HG03575 (cell line): Measurements from ENCODE around the gene INPP4B.

Source experiments
- ATAC-seq: cut with Tn5 transposase; IDR thresholded peaks from one replicate; pipeline ENCODE4 v1.9.1; 2021; ENCODE audit not compliant: unreplicated experiment, insufficient number of reproducible peaks, low FRiP score; ENCODE audit errors: extremely low read depth

The INPP4B gene

DNA sequence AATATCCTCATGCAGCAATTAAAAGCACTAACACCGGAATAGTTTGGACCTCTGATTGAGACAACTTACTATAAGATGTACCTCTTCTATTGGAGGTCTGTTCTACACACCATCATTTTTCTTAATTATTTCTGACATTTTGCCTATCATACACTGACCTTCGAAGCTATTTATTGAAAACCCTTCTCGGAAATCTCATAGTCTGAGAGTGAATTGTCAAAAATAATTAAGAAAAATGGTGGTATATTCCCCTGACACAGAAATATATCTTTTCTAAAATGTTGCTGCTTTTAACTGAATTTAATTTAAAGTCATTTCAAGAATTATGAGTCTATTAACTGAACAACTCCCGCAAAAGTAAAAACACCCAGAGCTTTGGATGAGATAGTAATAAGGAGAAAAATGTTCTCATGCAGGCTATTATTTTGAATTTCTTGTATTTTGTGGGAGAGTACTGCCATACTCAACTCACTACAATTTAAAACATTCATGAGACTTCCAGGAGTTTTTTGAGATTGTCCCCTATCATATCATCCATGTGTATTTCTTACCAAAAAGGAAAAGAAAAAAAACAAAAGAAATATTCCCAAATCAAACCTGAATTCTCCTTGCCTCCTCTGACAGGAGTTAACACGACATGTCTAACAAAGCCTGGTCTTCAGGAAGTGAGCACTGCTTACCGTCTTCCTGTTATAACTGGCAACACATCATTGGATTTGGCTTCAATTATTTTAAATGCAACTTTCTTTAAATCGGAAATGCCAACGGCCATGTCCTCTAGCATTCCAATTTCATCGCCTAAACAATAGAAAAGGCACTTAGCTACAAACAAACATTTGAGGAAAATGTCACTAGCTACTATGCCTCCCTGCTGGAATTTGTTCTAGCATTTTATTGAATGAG is 724.4 kb downstream of the INPP4B start:
- ATAC-seq: no peak

DNA sequence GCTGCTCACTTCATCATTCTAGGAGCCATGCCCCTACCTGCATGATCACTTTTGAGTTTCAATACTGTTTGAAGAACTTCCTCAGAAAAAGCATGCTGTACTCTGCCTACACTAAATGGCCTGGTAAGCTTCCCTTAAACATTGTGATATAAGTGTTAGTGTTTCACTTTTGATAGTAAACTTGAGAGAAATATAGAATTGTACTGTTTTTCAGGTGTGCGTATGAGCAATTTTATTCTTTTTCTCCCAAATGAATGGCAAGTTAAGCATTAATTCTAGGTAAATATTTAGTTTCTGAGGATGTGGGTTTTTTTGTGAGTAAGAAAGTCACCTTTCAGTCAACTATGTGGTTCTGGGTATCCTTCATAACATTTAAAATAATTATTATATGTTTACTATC is 725.2 kb downstream of the INPP4B start:
- no peak for ATAC-seq

DNA sequence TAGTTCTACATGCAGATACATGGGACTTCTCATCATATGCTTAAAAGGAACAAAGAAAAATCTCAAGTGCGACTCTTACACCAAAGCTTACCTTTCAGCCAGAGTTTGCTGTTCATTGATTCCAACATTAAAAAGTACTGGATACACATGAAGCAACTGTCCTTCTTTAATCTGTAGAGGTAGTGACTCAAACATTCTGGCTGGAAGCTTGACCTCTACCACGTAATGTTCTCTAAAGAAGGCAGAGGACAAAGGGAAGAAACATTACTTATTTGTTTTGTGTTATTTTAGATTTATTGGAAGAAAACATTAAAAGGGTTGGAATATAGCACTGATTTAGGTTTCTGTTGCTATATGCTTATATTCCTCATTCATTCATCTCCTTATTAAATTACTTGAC is 733.6 kb downstream of the INPP4B start:
- no peak for ATAC-seq

DNA sequence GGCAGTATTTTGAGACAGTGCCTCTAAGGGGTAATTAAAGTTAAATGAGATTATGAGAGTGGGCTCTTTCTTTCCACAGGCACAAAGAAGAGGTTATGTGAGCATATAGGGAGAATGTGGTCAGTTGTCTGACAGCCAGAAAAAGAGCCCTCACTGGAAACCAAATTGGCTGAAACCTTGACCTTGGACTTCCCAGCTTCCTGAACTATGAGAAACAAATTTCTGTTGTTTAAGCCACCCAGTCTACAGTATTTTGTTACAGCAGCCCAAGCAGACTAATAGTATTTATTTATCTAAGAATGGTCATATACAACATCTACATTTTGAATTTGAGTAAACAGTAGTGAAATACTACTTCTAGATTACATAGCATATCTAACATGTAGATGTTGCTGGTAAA is 736.0 kb downstream of the INPP4B start:
- ATAC-seq: no peak

DNA sequence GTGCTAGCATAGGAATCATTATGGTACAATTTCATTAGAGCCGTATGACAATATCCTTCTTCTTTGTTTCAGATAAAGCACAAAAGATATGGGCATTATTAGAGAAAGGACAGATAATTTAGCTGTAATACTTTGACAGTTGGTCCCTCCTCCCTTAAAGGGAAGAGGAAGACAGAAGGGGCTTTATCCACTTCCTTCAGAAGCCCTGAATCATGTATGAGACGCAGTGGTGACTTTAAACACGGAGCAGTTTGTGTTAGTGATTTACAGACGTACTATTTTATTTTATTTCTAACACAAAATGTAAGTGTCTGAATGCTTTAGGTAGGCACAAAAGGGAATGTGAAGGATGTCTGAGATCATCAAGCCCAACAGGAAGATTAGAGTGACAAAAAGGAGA is 742.1 kb downstream of the INPP4B start:
- ATAC-seq: no peak

DNA sequence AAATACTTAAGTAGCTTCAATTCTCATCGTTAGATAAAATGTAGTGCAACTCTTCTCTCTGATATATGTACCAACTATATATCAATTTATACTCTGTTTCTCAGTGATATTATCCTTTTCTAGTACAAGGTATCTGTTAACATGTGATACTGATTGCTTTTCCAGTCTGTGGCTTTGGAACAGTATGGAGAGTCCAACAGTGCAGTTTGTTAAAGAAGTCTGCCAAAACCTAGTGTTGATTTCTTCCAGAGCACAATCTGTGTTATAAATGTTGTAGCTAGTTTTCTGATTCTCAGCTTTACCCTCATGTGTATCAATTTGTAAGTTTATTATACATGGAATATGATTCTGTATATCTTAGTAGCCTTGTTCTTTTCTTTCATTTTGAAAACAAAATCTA is 744.7 kb downstream of the INPP4B start:
- no peak for ATAC-seq

DNA sequence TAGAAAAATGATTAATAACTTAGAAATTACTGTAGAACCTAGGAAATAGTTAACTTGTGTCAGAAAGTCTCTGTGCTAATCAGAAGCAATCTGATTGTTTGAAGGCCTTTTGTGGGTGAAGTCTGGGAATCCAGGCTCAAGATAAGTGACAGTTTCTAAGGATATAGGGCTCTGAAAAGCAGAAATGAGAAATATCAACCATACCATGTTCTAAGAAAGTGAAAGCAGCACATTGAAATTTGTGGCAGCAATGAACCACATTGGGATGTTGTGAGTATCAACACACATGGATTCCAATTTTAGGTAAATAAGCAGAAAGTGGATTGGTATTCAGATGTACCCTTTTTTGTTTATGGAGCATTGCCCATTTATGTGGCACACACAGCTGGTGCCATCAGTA is 745.2 kb downstream of the INPP4B start:
- no peak for ATAC-seq

DNA sequence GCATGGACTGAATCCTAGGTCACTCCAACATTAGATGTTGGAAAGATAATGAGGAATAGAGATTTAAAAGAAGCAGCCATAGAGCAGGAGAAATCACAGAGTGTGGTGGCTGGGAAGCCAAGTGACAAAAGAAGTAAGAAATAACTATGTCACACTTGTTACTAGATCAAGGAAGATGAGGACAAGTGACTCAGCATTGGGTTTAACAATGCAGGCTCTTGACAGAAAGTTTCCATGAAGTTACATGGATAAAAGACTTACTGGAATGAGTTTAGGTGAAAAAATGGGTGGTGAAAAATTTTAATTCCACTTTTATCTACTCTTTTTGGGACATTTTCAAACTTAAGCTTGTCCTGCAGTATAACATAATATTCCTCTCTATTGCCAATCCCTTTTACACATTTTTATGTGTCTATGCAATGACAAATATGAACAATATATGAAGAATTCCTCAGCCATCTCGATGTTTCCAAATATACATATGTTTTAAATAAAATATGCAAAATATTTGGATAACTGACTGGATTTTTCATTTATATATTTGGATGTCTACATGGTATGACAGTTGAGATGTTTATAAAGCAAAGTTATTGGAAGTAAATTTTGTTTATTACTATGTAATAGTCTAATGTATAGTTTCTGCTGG is 747.1 kb downstream of the INPP4B start:
- ATAC-seq: no peak

DNA sequence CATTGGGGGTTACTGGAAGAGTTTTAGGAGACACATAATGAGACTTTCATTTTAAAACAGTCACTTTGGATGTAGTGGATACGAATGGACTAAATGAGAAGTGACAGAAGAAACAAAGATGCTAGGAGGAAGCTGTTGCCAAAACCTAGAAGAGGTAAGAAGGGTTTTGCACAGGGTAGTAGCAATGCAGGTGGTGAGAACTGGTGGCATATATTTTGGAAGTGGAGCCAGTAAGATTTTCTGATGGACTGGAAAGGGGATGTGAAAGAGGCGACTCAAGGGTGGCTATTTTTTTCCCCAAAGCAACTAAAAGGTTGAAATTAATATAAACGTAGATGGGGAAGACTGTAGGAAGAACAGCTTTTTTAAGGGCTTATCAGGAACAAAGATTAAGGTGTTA is 747.7 kb downstream of the INPP4B start:
- no peak for ATAC-seq

DNA sequence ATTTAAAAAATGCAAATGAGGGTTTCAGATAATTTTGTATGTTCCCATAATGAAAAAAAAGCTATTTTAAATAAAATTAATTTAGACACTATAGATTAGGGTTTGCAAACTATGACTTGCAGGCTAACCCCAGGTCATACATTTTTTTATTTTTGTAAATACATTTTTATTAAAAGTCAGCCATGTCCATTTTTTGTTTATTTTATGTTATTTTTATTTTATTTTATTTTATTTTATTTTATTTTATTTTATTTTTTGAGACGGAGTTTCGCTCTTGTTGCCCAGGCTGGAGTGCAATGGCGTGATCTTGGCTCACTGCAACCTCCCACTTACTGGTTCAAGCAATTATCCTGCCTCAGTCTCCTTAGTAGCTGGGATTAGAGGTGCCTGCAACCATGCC is 749.1 kb downstream of the INPP4B start:
- no peak for ATAC-seq

DNA sequence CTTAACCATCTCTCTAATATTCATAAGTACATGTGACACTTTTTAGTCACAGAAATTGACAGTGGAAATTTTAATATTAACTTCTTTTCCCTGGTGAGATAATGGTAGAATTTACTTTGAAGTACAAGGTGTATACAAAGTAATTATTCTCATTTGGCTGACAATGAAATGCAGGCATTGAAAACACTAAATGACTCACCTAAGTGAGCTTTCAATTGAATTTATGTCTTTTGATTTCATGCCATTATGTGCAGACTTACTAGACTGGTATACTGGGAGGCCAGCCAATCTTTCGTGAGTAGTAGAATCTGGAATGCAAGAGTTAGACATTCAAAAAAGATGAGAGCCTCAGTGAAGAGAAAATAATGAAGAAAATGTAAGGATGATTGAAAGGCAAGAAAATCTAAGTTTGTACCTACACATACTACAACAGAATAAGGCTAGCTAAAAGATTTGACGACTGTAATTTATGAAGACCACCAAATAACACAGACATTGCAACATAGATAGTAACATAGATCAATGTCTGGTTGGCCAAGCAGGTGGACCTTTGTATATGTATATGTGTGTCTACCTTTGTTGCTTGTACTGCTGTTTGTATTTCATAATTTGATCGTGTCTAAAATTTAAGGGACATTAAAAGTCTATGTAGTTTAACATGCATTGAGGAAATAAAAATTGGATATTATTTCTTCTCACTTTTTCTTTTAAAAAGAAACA is 750.1 kb downstream of the INPP4B start:
- no peak for ATAC-seq

DNA sequence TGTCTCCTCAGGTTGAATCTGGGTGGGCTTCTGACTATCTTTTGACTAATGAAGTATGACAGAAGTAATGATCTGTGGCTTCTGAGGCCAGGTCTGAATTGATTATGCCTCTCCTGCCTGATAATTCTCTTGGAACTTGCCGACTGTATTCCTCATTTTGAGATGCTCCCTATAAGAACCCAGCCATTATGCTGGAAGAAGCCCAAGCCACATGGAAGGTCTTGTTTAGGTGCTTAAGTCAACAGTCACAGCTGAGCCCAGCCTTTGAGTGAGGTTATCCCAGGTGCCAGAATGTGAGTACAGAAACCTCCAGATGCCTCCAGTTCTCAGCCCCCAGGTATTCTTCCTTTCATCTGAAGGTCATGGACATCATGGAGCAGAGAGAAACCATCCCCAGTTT is 753.2 kb downstream of the INPP4B start:
- ATAC-seq: no peak

DNA sequence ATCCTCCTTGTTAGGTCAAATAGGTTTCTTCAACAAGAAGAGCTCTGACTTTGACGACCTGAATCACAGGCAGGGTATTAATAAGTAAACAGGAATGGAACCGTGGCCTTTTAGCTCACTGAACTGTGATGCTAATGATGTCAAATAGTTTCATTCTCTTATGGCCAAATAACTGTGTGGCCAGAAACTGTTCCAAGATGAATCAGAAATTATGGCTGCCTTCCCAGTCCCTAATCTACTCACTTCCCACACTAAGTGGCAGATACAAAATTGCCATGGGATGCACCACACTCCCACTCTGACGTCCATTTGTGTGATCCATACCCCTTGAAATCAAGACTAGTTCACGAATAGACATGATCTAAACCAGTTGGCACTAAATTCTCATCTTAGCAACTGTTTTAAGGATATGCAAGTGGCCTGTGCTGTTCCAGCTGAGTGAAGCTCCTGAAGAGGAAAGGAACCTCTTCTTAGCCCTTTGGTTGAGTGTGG is 754.4 kb downstream of the INPP4B start:
- no peak for ATAC-seq

DNA sequence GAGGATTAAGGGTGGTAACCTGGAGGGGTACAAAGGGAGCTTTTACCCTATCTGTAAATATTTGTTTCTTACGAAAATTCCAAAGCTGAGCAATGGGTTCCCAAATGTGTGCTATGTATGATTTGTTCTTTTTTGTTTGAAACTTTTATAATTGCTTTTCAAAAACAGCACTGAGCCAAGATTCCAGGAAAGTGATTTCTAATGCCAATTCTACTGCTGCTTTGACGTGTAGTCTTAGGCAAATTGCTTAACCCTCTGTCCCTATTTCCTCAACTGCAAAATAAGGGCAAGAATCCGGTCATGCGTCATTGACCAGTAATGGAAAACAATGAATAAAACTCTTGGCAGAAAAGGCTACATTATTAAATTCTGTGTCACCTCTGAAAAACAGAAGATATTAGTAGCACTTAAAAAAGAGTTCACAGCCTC is 755.0 kb downstream of the INPP4B start:
- no peak for ATAC-seq

DNA sequence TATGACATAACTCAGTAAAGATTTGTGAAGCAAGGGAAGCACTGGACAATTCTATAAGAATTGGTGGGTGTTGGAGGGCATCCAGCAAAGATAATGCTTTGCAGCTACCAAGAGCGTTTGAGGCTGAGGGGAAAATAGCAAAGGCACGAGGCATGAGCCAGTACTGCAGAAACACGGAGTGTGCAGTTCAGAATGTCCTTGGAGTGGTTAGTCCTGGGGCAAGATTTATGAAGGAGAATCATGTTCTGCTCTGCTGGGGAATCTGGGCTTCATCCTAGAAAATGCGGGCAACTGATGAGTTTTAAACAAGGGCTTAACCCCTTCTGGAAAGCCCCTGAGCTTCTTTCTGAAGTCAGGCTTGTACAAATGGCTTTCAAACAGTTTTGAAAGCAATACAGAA is 757.2 kb downstream of the INPP4B start:
- no peak for ATAC-seq

DNA sequence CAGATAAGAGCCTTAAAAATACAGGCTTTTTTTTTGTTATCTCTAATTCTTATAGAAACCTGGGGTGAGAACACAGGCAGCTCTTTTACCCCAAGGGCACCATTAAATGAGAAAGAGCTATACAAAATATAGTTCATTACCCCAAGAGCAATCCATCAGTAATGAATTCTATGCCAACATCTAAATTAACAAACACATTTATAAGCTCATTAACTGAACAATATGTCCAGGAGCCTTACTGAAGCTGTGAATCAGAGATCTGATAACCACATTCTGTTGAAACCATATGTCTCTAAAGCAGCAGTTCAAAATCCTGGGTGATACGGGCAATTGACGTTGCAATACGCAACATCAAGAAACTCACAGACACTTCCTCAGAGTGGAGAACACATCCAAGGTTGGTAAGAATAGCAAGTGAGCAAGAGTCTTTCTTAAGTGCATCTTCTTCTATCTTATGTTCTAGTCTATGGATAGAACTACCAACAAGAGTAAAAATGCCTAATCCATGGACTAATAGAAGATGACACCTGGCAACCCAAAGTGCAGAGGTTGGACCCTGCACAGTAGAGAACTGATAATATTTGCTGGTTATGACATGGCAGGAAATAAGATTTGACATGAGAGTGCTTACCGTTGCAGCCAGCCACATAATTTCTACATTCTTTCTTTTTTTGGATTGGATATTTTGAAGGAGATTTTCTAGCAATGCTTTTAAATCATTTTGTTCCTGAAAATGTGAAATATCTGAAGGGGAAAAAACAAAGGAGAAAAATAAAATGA is 760.4 kb downstream of the INPP4B start:
- ATAC-seq: no peak

DNA sequence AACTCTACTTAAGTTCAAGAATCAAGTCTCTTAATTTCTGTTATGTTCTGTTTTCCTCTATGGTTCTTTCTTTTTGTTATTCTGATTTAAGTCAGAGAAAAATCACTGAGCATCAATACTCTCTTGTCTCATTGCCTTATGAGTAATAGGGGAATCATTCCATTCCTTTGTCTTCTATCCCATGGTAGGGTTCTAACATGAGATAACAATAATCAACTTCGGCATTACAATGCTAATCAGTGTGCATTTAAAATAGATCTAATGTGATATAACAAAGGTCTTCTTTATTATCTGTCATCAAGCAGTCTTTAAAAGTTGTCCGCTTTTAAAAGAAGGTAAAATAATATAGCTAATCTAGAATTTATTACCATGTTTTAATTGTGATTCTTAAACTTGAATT is 762.8 kb downstream of the INPP4B start:
- ATAC-seq: no peak

DNA sequence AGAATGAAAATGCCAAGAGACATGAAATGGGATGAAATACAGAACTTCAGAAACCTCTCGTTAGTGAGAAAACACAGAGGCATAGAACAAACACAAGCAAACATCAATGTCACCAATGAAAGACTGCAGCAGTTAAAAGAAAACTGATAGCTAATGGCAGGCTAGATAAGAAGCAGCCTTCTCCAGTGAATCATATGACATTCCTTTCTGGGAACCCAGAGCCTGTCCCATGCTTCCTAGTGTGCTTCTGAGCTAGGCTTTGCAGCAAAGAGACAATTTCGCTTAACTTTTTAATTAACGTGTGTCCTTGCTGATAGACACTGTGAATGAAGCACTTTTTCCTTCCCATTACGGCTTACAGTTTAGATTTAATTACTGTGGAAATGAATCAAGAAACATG is 765.1 kb downstream of the INPP4B start:
- ATAC-seq: no peak

DNA sequence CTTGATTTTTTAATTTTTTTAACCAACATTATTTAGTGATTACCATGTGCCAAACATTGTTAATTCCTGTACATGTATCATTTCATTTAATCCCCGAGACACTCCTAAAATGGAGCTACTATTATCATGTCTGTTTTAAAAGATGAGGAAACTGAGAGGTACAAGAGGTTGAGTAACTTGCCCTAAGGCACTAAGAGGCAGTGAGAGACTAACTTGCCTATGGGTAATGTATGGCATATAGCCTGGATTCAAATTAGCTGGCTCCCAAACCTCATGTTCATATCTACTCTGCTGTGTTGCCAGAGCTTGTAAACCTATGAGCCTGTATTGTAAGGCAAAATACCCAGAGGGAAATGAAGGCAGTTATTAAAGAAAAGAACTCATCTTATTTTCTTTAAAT is 766.1 kb downstream of the INPP4B start:
- no peak for ATAC-seq
